GDM1 (cell line): ENCODE data around the gene ZNF326.
"Not testable (repeated sequence)": the region's sequence is repeated elsewhere in the genome, so short reads cannot be mapped to it uniquely, and the experiment has no call there.

Experiments used
- DNase-seq: peaks from one replicate; lab custom pipeline; 2025; lab: John Stamatoyannopoulos, UW

Gene ZNF326

DNA sequence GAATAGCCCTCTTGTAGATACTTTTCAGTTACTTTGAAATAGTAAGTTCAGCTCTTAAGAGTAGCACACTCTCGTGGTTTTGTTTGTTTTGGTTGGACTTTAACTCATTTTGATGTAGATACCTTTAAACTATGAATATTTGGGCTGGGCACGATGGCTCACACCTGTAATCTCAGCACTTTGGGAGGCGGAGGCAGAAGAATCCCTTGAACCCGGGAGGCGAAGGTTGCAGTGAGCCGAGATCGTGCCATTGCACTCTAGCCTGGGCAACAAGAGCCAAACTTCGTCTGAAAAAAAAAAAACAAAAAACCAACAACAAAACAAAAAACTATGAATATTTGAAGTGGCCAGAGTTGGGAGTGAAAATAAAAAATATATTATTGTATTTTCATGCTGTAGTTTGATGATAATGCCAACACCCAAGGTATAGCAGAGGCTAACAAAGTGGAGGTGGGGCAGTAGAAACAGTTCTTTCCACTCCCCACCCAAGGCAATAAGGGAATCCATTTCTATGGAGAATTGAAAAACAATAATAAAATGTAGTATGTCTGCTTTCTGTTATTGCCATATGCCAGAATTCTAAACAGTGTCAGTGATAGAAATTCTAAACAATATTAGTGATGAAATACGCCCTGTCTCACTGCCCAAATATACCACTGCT lies 1.7 kb downstream of the ZNF326 start:
- DNase-seq: no peak

DNA sequence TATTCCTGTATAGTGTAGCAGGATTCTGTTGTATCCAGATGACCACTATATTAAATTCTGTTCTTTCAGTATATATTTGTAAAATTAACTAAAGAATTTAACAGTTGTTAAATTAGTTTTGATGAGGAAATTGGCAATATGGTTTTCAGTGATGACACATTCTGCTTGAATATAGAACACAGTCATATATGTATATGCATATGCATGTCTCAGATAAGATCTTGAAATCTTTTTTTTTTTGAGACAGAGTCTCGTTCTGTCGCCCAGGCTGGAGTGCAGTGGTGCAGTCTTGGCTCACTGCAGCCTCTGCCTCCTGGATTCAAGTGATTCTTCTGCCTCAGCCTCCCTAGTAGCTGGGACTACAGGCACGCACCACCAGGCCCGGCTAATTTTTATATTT lies 2.2 kb downstream of the ZNF326 start:
- DNase-seq: not testable (repeated sequence)

DNA sequence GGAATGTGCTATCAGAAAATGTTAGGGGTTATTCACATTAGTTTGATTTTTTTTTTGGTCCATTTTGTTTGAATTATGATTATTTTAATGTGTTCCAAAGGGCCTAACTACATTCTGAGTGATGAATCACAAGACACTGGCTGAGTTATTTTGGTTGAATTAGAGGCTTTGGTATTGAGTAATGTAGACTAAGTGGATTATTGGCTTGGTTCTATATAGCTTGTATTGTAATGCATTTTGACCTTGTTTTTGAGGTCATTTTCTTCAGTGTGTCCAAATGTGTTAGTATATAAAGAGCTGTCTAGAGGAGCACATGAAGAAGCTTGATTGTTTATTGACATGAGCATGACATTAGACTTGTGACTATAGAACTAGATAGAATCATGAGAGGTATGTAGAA lies 3.4 kb downstream of the ZNF326 start:
- DNase-seq: no peak

DNA sequence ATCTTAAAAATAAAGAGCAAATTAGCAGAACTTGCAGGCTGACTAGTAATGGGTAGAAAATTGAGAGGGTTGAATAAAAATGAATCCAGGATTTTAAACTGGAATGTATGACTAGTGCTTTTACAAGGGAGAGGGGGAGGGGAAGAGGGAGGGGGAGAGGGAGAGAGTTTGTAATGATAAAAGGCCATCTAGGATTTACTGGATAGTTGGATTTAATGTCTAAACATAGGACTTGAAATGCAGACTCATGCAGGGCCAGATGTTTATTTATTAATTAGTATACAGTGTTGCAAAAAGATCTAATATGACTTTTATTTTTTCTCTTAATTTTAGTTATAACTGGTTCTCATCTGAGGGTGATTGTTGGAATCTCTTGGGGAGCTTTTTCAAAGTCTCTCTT lies 4.3 kb downstream of the ZNF326 start:
- DNase-seq: no peak

DNA sequence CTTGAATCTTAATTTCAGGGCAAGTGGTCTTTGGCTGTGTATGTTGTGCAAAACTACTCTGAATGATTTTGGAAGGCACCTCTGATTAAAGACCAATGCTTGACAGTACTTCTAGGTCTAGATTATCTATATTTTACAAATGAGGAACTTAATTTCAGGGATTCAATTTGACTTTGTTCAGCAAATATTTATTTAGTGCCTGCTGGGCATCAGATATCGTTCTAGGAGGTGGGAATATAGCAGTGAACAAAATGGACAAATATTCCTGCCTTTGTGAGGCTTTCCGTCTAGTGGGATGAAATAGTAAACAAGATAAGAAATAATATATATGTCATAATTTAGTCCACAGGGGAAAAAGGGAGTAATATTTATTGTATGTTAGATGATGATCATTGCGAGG lies 4.7 kb downstream of the ZNF326 start:
- DNase-seq: no peak

DNA sequence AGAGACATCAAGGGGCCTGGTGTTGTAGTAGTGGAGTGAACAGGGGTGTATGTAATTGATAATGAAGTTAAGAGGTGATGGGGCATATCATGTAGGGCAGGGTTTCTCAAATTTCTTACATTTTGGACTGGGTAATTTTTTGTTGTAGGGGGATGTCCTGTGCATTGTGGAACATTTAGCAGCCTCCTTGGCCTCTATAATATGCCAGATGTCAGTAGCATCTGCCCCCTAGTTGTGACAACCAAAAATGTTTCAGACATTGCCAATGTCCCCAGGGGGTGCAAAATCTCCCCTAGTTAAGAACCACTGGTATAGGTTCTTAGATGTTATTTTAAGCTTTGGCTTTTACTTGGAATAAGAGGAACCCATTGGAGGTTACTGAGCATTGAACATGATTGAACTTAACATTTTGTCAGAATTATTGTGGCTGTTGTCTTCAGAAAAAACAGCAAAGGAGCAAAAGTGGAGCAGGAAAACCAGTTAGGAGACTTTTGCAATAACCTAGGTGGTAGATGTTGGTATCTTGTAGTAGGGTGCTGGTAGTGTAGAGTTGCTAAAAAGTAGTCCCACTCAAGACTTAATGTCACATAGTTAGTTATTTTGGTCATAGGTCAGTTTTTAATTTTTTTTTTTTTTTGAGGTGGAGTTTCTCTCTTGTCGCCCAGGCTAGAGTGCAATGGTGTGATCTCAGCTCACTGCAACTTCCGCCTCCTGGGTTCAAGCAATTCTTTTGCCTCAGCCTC lies 6.2 kb downstream of the ZNF326 start:
- DNase-seq: no peak

DNA sequence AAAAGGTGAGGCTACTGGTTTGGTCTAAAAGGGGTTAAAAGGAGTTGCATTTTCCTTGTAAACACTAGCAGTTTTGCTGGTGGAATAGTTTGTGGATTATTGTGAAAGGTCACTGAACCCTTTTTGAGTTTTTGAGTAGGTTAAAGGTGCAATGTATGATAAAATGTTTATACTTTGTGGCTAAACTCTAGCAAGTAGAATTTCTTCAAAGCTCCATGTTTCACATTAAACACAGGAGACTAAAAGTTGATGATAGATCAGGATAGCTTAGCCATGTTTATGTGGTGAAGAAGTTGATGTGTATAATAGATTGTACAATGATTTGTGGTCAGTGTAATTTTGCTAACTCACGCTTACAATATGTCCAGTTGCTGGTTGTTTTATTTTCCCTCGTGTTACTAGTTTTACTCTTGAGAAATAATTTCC lies 13.1 kb downstream of the ZNF326 start:
- DNase-seq: no peak

DNA sequence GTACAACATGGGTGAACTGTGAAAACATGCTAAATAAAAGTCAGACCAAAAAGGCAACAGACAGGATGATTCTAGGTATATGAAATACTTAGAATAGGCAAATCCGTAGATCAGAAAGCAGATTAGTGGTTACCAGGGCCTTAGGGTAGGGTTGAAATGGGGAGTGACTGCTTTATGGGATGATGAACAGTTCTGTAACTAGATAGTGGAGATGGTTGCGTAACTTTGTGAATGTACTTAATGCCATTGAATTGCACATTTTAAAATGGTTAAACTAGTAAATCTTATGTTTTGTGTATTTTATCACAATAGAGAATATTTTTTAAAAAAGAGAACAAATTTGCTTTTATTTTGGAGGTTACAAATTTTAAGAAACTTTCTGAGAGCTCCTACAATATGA lies 17.4 kb downstream of the ZNF326 start:
- DNase-seq: no peak

DNA sequence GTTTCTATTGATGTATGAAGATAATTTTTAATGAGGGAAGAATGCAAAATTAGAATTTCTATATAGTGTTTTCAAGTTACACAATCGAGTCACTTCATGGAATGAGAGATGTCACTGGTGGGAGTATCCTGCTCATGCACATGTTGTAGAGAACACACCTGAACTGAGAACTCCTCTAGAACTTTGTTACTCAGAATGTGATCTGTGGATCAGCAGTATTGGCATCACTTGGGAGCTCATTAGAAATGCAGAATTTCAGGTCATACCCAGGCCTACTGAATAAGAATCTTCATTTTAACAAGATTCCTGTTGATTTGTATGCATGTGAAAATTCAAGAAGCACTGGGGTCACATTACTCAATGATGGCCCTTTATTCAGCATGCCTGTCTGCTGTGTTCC lies 28.8 kb downstream of the ZNF326 start:
- DNase-seq: no peak

DNA sequence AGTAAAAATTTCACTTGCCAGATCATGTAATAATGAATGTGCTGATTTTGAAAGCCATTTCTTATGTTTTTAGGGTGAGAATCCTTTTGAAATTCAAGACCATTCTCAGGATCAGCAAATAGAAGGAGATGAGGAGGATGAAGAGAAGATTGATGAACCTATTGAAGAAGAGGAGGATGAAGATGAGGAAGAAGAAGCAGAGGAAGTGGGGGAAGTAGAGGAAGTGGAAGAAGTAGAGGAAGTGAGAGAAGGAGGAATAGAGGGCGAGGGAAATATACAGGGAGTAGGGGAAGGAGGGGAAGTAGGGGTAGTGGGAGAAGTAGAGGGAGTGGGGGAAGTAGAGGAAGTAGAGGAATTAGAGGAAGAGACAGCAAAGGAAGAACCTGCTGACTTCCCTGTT lies 32.4 kb downstream of the ZNF326 start:
- no peak for DNase-seq

DNA sequence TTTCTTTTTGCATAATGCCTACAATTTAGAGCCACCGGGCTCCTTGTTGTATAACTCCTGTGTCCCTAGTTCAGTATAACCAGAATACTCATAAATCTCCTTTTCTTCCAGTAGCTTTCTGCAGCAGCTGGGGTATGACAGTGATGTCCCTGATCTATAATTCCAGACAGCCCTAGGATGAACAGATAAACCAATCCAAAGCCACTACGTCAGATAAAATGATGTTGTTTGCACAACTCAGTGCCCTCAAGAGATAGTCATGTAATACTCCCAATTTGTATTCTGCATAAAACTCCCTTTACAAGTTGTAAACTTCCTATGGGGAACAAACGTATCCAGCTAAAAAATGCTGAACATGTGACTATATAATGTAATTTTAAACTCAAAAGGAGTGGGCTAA lies 44.7 kb downstream of the ZNF326 start:
- DNase-seq: no peak

DNA sequence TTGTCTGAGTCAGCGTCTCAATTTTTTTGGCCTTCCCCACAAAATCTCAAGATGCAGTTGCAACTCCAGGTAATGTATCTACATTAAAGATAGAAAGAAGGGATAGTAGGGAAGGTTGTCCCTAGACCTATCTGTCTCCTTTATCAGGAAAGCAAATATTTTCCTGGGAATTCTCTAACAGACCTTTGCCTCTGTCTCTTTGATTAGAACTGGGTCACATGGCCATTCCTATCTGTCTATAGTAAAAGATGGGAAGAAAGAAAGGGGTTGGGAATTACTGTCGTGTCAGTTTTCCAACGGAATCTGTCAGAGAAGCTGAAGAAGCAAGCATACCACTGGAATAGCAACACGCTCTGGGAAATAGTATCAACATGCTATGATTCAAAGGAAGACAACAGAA lies 48.7 kb downstream of the ZNF326 start:
- no peak for DNase-seq

DNA sequence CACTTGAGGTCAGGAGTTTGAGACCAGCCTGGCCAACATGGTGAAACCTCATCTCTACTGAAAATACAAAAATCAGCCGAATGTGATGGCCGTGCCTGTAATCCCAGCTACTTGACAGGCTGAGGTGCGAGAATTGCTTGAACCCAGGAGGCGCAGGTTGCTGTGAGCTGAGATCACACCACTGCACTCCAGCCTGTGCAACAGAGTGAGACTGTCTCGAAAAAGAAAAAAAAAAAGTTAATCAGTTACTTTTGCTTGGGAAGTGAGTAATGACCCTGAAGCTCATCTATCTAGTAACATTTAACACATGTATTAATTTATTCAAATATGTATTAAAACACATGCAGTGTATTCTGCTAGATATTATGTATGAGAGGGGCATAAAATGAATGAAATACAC lies 49.4 kb downstream of the ZNF326 start:
- DNase-seq: no peak

DNA sequence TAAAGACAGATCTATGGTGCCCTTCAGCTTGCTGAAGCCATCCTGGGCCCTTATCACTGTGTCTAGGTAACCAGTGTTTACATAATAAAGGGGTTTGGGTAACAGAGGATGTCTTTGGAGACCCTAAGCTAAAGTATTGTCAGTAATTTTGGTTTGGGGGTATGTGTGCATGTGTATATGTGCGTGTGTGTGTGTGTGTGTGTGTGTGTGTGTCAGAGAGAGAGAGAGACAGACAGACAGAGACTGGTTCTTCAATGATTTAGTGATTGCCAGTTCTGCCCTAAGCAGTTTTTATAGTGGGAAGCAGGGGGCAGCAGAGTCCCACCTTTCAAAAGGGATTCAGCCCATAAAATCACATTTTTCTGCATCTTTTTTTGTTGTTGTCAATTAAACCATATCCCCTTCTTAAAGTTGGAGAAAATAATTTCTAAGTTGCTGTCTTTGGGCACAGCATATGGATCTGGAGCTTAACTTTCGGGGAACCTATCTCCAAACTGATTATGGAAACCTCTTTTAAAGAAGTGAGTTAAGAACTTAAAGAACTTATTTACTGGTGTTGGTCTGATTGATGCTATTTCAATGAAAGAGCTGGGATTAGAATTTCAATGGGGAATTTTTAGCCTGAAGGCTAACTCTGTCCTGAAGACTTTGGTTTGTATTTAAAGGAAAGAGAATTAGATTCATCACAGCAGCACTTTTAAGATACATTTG lies 51.1 kb downstream of the ZNF326 start:
- DNase-seq: no peak

DNA sequence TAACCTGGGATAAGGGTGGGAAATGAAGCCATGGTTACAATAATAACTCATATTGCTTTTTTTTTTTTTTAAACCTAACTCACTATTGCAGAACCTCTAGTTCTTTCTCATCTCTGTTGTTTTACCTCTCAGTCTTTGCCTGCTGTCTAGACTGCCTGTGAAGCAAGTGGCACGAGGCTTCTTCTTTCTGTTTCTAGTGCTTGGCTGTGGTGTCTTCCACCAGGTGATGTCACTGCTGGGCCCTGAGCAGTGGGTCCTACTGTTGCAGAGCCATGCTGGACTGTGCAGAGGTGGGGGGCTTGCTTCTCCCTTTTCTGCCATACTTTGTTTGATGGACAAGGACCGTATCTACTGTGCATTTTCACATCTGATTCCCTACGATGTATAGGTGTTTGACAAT lies 51.7 kb downstream of the ZNF326 start:
- no peak for DNase-seq

DNA sequence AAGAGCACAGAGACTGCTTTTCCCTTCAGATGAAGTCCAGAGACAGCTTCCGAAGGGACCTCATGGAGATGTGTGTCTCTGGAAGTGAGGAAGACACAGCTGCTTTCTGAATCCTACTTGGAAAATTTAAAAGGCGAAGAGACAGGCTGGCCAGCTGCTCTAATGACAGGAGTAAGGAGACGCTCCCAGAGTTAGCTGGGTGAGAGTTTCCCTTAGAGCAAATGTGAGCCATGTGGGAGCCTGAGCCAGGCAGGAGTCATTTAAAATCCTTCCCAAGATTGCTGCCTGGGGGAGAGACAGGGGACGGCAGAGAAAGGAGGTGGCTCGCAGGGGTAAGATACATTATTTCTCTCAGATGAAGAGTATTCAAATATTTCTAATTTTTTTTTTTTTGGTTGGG lies 53.1 kb downstream of the ZNF326 start:
- no peak for DNase-seq

DNA sequence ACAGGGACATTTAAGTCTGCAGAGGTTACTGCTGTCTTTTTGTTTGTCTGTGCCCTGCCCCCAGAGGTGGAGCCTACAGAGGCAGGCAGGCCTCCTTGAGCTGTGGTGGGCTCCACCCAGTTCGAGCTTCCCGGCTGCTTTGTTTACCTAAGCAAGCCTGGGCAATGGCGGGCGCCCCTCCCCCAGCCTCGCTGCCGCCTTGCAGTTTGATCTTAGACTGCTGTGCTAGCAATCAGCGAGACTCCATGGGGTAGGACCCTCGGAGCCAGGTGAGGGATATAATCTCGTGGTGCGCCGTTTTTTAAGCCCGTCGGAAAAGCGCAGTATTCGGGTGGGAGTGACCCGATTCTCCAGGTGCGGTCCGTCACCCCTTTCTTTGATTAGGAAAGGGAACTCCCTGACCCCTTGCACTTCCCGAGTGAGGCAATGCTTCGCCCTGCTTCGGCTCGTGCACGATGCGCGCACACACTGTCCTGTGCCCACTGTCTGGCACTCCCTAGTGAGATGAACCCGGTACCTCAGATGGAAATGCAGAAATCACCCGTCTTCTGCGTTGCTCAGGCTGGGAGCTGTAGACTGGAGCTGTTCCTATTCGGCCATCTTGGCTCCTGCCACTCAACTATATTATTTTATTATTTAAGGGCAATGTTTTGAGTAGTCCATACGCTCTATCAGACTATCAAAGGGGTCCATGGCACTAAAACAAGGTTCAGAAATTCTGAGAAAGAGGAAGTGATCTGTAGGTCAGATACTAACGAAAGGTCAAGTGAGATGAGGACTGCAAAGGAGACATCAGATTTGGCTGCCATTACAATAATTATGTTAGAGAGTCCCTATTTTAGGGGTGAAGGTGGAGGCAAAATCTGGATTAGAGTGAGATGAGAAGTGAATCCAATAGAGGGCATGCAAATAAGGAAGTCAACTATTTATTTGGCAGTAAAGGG lies 68.1 kb downstream of the ZNF326 start:
- not testable (repeated sequence) for DNase-seq

DNA sequence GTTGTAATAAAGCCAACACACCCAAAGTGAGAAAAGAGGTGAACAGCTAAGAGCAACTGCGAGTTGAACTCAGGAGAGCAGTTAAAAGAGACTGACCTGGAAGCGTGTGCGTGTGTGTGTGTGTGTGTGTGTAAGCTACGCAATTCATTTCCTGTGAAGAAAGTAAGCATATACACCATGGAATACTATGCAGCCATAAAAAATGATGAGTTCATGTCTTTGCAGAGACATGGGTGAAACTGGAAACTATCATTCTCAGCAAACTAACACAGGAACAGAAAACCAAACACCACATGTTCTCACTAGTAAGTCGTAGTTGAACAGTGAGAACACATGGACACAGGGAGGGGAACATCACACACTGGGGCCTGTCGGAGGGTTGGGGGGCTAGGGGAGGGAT lies 69.2 kb downstream of the ZNF326 start:
- not testable (repeated sequence) for DNase-seq

DNA sequence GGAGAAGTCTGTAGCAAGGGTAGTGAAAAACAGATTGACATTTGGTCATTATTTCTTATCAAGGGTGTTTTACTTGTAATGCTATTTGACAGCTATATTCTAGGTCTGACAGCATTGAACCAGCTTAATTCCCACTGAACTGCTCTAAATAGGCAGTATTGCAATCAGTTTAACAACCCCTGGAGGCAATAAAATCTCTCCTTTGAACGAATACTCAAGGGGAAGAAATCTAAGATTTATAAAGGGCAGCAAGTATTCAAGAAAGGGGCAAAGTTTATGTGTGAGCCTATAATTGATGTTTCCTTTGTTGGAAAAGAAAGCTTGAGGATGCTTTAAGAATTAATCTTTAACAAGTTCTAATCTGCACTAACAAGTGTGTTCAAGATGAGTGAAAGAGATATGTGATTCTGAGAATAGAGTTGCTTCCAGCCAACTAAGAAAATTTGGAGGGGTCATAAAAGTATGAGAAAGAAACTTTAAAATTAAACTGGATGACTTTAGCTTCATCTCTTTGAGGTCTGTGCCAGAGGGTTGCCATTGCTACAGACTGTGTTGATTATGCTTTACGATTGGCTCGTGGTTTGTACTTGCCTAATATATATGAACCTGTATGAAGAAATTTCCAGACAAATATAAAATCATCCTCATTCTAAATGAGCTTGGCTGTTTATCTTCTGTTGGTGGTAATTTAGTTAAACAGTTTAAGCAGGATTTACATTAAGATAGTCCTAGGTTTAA lies 72.5 kb downstream of the ZNF326 start:
- no peak for DNase-seq

DNA sequence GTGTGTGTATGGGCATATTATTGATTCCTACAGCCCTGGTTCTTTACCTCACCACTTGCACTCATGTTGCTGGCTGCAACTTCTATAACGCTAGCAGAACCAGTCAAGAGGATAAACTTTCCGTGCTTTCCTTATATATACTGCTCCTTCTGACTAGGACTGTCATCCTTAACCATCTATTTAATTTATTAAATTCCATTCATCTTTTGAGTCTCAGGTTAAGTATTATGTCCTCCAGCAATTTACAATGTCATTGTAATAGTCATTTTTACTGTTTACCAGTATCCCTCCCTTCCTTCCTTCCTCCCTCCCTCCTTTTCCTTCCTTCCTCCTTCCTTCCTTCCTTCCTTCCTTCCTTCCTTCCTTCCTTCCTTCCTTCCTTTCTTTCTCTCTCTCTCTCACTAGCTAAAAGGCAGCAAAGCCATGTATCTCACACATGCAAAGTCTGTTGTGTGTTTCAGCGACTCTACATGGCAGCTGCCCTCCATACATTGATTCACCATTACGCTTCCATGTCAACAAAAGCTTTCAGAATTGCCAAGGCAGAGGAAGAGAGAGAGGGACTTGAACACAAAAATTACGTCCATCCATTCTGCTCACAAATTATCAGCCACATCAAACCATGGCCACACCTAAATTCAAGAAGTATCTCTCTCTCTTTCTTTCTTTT lies 73.8 kb downstream of the ZNF326 start:
- no peak for DNase-seq

DNA sequence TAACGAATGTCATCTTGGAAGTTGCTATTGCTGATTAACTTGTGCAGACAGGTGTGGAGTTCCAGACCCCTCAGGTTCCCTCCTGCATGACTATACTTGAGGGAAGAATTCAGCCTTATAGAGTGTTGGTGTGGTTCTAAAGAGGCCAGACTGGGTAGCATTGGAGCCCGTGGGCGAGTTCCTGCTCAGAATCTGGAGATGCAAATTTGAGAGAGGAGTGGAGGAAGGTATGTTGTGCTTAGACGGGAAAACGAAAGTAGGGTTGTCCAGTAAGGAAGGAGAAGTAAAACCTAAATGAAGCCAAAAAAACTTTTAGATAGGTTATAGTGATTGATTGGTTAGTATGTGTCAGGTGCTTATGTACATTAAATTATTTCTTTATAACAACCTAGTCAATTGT lies 79.2 kb downstream of the ZNF326 start:
- no peak for DNase-seq
